Measurements from ENCODE around the gene WWOX.
A peak's percentile ranks its signal among the peaks of the same experiment; 100 is the strongest.

Gene WWOX

DNA sequence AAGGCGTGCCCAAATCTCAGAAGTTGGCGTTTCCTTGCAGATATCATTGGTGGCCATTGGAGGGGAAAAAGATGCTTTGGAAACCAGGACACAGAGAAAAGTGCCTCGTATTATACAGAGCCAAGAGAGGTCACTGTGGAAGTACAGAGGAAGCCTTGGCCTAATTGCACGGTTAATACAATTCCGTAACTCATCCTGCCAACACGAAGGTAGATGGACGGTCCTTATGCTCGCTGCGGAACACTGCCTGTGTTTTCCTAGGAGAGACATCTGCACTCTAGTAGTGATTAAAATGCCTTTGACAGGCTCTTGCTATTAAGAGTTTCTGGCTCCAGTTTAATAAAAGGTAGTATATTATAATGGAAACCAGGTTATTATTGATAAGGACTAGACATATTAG, 536.4 kb downstream of the WWOX start:
- DNase-seq: no peak

DNA sequence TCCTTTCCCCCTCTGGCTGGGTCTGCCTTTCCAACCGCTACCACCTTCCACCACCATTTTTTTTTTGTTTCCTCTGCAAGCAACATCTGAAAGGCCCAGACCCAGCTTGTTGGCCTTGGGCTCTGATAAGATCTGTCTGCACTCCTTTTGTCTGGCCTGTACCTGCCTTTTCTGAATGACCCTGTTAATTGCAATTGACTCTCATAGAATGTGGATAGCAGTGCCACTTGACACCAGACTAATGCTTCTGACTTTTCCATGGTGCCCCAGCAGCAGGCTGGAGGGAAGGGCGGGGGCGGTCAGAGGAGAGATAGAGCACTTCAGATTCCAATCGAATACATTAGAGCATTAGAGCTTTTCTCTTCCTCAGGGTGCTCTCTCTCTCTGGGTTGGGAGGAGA, 538.9 kb downstream of the WWOX start:
- DNase-seq: no peak

DNA sequence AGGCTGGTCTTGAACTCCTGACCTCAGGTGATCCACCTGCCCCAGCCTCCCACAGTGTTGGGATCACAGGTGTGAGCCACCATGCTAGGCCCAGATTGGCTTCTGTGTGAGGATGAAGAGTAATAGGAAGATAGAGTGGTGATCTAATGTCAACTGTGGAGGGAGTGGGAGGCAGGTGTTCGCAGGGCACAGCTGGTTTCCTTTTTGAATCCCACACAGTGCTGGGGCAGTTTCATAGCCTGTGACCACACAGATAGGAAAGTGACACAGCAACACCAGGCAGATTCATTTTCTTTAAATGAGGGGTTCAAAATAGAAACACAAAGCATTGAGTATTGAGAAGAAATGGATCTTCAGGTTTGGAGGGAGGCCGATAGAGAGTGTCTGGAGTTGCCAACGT, 540.3 kb downstream of the WWOX start:
- no peak for DNase-seq

DNA sequence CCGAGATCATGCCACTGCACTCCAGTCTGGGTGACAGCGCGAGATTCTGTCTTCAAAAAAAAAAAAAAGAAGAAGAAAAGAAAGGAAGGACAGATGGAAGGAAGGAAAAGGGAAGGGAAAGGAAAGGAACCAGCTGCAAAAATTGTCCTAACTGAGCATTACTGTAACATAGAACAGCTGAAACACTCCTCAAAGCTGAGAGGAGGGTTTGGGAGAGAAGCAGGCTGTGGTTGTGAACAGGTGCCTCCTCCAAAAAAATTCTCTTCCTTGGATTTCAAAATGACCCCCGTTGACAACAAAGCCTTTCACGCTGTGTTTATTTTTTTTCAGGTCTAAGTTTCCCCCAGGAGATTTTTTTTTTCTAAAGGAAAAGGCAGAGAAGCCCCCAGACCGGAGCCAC, 541.4 kb downstream of the WWOX start:
- DNase-seq: no peak

DNA sequence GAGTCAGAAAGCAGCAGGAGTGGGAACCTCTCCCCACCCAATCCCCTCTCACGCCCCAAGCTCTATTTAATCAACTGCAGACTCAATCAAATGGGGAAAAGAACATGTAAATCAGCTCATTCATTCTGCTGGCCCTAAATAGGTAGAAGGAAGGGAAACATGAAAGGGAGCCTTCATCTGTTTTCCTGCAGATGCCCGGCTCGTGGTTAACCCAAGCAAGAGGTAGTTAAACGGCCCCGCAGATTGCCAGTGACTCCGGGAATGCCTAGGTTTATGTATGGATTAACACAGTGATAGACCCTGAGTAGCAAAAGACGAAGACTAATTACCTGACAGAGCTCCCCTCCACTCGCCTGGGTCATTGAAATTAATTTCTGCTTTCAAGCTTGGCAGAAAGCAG, 542.0 kb downstream of the WWOX start:
- peak; percentile 32 for DNase-seq

DNA sequence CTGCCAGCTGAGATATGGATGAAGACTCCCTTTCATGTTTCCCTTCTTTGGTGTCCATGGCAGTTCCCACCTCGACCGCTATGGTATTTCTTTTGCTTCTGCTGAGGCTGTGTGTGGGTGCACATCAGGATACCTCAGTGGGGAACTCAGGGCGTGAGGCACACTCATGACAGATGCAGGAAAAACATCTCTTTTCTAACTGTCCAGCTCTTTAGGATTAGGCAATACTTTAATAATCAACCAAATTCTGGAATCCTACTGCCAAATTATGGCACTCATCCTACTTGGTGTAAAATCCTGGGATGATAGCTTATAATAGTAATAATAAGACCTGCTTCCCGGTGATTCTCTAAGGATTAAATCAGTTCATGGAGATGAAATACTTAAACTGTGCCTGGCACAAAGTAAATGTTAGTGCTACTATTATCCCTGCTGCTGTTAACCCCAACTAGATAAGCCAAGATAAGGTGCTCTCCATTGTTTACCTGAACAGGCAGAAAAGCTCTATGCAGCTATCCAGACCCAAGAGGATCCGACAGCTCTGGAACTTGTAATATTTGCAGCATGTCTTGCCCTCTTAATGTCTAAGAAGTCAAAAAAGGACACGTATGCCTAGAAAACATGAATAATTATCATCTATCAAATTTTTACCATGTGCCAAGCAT, 543.3 kb downstream of the WWOX start:
- DNase-seq: no peak

DNA sequence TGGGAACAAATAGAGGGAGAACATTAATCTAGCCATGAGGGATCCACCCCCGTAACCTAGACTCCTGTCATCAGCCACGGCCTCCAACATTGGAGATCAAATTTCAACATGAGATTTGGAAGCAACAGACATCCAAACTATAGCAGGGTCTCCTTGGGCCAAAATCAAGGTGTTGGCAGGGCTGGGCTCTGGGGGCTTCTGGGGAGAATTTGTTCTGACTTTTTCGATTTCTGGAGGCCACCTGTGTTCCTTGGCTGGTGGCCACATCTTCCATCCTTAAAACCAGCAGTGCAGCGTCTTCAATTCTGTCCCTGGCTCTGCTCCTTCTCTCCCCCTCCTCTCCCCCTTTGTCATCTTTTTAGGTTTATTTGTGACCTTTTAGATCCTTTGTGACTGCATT, 546.2 kb downstream of the WWOX start:
- DNase-seq: no peak

DNA sequence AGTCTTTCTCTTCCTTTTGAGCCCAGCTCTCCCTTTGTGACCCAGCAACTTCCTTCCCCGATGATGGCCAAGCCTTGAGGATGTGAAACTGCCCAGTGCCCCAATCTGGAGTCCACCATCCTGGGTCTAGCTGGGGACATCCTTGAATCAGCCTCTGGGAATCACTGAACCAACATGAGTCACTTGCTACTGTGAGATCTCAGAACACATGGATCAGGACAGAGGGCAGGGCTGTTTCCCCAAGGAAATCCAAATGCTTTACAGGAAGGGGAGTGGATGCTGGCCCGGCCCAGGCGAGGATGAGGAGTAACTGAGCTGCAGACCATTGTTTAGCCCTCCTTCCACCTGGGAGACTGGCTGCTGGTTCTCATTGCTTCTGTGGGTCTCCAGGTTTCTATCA, 547.6 kb downstream of the WWOX start:
- no peak for DNase-seq

DNA sequence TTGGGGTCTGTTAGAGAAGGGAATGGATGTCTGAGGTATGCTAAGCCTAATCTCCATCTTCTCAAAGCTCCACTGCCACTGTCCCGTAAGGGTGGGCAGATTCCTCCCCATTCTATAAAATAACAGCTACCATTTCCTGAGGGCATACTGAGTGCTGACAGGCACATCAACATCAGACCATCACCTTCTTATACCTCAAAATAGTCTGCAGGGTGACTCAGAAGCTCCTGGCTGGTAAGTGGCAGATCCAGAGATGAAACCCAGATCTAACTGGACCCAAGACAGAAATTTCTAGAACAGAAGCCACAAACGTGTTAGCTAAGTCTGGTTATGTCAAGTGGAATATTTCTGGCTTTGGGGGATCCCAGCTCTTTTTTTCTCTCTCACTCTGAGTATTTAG, 548.0 kb downstream of the WWOX start:
- no peak for DNase-seq

DNA sequence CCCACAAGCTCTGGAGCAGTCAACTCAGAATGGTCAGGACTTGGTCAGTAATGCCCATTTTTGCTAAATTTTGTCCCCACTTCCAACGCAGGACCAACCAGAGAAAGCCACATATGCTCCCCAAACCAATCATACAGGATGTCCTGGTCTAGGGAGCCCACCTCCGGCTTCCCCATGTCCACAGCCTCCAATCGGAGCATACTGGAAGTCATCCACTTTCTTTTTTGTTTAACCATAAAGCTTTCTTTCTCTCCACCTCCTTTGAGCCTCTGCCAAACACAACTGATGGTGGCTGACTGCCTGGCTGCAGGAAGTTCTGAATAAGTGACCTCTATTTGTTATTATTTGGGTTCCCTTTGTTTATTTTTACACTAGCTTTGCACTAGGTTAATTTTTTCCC, 549.1 kb downstream of the WWOX start:
- no peak for DNase-seq

DNA sequence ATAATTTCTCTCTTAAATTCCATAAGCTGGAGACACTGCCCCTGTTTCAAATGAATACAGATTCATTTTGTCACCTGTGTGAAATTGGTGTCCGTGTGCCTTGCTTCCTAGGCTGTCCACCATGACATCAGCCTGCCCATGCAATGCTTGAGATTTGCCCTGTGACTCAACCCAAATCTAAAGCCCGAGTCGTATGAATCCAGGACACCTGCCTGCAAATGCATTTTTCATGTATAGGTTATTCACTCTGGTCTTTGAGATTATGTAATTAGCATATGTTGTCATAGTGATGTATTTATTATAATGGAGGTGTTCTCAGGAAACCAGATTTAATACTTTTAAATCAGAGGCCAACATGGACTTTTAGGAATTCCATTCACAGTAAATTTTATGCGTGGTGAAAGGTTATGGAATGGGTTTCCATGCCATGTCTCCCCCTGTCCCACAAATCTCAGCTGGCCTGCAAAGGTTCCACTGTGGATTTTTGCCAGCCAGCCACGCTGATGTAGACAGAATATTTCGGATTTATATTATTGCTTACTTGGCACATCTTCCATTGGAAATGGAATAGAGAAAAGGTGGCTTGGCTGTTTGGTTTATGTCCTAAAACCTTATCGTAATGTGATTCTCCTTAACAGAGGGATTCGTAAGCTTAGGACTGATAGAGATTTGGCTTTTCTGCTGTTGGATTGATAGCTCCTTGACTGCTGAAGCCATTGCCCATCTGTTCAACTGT, 551.1 kb downstream of the WWOX start:
- no peak for DNase-seq

DNA sequence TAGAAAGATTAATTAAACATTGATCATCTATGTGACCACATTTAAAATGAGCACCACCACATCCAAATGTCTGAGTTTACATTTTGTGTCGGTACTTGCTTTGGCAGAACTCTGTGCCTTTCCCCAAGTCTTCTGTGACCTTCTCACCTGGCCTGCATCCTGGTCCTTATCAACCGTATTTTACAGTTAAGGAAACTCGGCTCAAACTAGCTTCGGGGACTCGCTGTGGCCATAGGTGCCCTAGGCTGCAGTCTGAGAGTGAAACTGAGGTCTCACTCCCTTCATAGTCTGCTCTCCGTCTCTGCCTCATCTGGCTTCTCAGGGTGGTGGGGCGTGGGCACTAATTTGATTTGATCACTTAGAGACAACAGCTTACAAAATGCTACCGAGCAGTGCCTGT, 555.5 kb downstream of the WWOX start:
- DNase-seq: no peak

DNA sequence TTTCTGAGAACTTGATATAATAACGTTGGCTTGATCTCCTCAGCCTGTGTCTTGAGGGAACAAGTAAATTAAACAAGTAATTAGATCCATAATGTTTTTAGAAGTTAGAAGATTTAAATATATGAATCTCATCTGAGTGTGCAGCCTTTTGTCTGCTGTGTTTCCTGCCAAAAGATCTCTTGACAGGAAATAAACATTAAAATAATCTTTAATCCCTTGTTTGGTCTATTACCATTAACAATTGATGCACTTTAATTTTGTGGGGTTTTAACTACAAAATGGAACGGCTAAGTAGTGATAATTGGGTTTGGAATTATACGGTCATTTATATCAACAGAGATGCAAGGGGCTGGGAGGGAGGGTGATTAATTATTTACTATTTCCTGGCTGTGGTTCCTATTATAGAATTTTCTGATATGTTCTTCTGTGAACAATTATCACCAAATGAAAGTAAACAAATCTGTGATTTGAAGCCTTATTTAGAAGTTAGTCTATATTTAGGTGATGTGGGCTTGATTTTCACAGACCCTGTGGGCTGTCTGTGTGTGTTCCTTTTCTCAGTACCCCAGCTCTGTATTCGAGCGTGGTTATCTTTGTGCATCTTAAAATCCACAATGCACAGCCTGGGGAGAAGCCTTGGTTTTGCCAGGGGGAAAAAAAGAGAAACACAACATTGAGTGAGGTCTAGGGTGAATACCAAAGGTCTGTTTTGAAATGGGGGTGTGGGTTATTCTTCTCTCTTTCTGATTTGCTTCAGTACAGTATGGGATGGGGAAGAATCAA, 556.1 kb downstream of the WWOX start:
- DNase-seq: no peak

DNA sequence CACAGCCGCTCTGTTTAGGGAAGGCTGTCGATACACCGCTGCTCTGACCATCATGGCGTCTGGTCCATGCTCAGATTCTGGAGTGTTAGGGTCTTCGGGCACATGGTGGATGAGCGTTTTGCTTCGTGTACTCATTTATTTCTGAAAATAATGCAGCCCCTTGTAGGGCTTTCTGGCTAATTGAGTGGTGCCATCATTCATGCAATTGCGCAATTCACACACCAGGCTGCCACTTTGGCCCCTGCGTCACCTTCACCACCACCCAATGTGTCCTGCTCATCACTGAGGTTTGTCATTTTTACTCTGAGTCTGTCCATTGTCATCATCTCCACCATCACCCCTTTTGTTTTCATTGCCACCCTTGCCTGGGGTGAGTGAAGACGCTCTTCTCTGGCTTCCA, 557.4 kb downstream of the WWOX start:
- DNase-seq: no peak

DNA sequence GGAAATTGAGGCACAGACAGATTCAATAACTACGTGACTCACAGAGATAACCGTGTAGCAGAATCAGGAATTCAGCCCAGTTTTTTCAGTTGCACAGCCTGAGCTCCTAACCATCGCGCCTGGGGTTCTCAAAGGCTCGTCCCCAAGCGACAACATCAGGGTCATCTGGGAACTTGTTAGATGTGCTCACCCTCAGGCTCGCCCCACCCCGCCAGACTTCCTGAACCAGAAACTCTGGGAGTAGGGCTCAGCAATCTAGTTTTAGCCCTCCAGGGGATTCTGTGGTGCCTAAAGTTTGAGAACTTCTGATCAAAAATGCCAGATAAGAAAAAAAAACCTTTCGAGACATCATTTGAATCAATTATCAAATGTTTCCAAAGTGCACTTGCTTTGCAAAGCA, 559.8 kb downstream of the WWOX start:
- DNase-seq: no peak

DNA sequence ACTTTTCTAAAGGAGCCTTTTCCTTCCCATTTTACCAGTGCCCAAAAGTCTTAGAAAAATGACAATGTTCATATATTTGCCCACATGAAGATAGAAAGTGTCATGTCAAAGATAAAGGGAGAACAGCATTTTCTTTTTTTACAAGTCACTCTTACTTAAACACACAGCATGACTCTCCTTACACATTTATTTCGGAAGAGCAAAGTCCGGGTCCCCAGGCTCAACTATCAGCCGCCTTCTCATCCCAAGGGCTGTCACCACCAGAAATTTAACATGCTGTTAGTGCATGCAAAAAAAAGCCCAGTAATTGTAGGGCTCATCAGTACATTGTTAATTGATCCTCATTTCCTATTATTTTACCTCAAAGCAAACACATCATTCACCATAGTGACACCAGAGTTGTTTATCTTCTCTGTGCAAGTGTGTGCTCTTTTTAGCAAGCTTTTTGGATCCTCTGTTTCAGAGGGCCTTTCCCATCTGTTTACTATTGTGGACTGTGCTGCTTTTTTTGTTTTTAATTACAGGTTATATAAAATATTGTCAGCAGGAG, 560.3 kb downstream of the WWOX start:
- no peak for DNase-seq

DNA sequence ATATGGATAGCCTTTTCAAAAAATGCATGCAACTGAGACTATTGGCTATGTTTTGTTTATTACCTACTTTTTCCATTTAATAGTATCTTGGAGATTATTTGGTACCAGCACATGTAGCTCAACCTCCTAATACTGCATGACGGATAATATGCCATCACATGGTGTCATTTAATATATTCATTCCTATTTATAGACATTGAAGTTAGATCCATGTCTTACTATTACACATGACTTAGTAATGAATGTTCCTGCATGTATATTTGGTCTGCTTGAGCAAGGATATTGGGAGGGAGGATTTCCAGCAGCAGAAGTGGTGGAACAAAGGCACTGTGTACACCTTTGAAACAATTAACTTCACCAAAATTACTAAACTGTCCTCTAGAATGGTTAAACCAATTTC, 561.3 kb downstream of the WWOX start:
- DNase-seq: no peak

DNA sequence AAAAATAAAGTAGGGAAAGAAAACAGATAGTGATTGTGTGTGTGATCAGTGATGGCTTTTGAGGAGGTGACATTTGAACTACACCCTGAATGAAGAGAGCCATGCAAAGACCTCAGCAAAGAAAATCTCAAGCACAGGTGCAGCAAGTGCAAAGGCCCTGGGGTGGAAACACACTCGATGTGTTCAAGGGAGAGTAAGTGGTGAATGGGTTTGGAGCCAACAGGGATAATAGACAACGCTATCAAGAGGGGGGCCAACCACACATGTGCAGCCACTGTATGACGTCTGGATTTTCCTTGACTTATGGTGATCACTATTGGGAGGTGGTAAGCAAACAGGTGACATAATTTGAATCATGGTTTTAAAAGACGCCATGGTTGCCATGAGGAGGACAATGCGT, 564.2 kb downstream of the WWOX start:
- no peak for DNase-seq

DNA sequence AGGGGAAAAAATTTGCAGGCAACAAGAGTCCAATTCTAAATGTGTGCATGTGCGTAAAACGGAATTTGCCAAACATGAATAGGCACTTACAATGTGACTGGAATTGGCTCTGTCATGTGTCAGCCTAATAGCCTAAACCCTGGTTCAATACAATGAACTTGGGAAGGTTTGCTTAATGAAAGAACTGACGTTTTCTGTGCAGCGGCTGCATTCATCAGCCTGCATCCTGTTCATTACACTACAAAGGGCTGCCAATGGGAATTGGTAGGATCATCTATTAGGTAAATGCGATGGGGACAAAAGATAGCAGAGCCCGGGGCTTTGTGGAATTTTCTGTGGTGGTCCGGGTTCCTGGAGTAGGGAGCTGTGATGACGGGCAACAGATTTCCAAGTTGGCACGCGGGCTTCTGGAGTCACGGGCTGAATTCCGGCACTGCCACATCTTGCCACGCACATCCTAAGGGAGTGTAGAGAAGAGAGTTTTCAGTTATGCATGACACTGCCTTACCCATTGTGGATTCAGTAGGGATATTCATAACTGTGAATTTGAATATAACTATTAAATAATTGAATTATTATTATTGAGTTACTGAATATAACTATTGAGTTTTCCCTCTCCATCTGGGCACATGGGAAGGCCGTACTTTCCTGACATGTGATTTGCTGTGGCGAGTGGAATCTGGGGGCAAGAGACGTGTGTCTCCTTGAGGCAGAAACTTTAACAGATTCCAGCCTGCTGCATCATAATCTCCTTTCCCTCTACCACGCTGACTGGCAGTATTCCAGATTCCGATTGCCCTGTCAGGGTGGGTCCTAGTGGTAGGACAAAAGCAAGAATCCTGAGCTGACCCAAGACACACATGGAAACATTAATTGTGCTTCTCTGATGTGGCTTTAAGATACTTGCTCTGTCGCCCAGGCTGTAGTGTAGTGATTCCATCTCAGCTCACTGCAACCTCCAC, 565.6 kb downstream of the WWOX start:
- DNase-seq: no peak

DNA sequence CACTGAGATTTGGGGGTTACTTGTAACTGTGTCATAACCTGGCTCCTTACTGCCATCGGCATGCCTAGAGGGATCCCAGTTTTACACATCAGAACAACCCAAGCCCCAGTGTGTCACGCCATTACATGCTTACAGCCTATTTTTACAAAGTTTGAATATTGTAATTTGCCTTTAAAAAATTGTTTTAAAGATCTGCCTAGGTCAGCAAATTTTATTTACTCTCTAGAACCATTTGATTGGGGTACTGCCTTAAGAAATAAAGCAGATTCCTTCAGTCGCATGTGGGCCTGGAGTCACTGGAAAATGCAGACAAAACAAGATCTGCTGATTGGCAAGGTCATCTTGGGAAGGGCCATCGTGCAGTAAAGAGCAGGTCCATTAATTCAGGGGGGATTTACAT, 566.9 kb downstream of the WWOX start:
- DNase-seq: no peak

DNA sequence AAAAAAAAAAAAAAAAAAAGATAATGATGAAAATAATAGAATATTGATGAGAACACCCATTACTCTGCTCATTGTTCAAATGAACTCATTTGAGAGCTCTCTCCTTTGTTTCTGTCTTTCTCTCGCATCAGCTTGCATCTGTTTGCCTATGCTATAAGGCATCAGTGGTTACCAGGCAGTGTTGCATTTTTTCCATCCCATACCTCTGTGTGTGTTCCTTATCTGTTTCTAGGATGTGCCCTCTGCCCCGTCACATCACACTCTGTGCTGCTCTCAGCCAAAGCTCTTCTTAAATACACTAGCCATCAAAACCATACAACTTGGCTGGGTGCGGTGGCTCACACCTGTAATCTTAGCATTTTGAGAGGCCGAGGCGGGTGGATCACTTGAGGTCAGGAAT, 568.2 kb downstream of the WWOX start:
- no peak for DNase-seq

DNA sequence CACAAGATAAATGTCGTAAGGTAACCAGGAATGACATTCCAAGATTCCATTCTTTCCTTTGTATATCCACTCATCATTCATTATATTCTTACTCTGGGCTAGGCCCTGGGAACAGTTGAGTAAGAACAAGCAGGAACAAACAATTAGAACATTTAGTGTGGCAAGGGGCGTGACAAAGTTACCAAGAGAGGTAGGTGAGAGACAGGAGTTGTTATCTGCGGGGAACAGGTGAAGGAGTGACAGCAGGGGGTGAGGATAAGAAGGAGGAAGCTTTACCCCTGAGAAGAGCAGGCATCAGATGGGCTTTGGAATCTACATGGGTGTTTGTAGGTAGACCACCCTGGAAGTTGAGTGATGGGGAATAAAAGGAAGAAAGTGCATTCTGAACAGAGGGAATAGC, 568.9 kb downstream of the WWOX start:
- DNase-seq: no peak

DNA sequence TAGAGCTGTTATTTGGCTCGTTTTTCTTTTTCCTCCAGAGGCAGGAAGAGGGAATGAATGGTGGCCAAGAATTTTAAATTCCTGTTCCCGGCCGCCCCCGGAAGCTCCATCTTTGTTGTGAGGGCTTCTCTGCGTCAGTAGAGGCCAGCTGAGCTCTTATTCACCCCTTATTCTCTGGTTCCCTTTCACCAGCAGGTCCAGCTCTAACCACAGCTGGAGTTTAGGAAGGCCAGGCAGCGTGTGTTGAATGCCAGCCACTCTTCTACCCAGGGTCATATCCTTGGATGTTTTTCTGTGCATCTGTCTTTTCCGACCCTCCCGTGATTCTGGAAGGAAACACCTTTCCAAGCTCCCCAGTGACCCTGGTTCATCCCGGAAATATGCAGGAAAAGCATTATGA, 570.5 kb downstream of the WWOX start:
- no peak for DNase-seq

Measured in NCI-H526 treated with DMSO at 0.1 percent for 48 hours (cell line).